HPDE6-E6E7 (cell line): ENCODE data around the gene C2CD5.
"Not testable (repeated sequence)": the region's sequence is repeated elsewhere in the genome, so short reads cannot be mapped to it uniquely, and the experiment has no call there.

Source experiments
- DNase-seq: peaks from one replicate; pipeline ENCODE4 v3.0.0; 2011; ENCODE audit warnings: missing footprints; ENCODE audit errors: extremely low spot score

C2CD5 gene

GRCh38 chr12:22536346-22536945, 7.9 kb downstream of the C2CD5 start:
- no peak for DNase-seq

- DNase-seq: no peak
Observed at GRCh38 chr12:22535478-22535877, 8.9 kb downstream of the C2CD5 start.

GRCh38 chr12:22535038-22535437, 9.3 kb downstream of the C2CD5 start:
- DNase-seq: no peak

- DNase-seq: no peak
Observed at GRCh38 chr12:22533155-22533554, 11.2 kb downstream of the C2CD5 start.

GRCh38 chr12:22532317-22532716, 12.0 kb downstream of the C2CD5 start:
- no peak for DNase-seq

GRCh38 chr12:22531205-22531604, 13.1 kb downstream of the C2CD5 start:
- DNase-seq: no peak

- DNase-seq: no peak
Observed at GRCh38 chr12:22529281-22530060, 14.9 kb downstream of the C2CD5 start.

DNA sequence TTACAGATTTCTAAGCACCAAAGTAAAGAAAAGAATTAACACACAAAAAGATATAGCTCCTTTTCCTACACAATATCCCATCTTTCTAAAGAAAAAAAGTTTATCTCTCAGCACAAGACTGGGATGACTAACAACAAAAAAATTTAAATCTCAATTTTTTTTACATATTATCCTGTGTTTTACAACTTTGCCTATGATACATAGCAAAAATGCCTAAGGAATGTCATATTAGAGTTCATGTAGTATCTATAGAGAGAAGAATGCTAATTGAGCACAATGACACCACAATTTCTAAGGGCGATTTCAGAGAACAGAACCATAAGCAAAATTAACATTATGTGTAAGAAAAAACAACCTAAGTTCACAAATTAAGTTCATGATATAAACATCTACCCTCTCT, 16.3 kb downstream of the C2CD5 start:
- no peak for DNase-seq

DNA sequence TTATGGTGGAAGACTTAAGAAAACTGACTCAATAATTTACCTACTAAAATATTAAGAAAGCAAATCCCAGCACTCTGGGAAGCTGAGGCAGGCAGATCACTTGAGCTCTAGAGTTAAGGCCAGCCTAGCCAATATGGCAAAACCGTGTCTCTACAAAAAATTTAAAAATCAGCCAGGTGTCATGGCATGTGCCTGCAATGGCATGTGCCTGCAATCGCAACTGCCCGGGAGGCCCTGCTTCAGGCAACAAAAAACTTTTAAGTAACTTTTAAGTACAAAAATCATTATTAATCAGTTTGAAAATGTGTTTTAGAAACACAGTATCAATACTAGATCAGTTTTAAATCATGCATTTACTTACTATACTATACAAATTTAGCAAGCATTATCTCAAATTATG, 17.5 kb downstream of the C2CD5 start:
- DNase-seq: no peak

- no peak for DNase-seq
Observed at GRCh38 chr12:22525426-22525825, 18.9 kb downstream of the C2CD5 start.

DNA sequence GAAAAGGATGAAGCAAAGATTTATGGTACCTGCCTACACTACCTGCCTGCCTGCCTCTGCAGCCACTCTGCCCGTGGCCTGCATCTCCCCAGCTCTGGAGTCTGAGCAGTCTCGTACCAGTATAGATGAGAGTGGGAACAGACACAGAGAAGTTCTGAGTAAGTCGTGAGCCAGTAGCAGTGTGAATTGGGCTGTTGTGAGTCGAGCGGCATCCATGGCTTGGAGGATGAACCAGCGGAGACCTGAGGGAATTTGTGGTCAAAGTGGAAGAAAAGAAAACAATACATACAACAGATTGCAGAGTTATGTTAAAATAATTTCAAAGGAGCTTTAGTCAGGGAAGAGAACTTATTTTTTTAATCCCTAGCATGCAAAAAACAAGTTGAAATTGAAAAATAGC, 25.3 kb downstream of the C2CD5 start:
- DNase-seq: no peak

- DNase-seq: peak; percentile 4
Observed at GRCh38 chr12:22518060-22518719, 26.2 kb downstream of the C2CD5 start.

- DNase-seq: no peak
Observed at GRCh38 chr12:22514875-22515274, 29.5 kb downstream of the C2CD5 start.

- DNase-seq: no peak
Observed at GRCh38 chr12:22505826-22506225, 38.5 kb downstream of the C2CD5 start.

DNA sequence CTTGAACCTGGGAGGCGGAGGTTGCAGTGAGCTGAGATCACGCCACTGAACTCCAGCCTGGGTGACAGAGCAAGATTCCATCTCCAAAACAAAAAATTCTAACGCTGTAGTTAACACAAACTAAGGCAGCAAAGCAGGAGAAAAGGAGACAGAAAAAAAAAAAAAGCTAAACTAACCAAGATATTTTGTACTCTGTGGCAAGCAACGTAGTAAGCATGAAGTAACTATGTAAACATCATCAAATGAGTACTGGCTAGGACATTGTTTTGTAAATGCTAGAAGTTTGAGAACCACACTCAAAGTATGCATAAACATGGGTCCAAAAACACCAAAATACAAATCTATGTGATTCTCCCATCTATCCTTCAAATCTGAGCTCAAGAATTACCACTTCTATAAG, 44.2 kb downstream of the C2CD5 start:
- no peak for DNase-seq

GRCh38 chr12:22499445-22499844, 44.9 kb downstream of the C2CD5 start:
- DNase-seq: no peak

DNA sequence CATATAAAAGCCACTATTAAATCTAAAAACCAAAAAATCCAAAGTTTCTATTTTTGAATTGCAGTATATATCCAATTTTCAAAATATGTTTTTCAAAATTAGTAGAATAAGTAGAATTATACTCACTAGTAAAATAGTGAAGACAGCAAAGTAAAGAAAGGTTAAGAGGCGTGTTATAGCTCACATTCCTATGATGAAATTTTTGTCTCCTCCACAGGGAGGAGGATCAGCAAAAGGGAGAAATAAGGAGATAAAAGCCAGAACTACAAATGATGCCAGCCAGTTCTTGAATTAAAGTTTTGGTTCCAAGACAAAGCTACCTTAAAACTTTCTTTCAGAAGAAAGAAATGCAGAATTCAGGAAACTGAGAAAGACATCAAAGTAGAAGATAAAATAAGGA, 50.0 kb downstream of the C2CD5 start:
- no peak for DNase-seq

GRCh38 chr12:22491034-22491433, 53.3 kb downstream of the C2CD5 start:
- no peak for DNase-seq

DNA sequence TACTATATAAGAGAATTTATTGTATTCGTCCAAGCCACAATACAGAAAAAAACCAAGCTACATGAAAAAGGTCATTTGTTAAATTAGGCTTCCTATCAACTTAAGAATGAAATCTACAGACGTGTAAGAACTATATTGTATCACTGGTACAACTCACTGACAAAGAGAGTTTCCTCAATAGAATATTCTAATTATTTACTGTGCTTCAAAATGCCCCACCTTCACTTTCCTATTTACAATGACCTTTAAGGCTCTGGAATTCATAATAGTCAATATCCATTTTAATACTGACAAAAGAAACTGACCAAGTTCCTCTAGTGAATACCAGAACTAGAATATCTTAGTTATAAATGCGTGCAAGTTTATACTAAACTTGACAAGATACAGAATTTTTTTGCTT, 55.9 kb downstream of the C2CD5 start:
- DNase-seq: no peak

DNA sequence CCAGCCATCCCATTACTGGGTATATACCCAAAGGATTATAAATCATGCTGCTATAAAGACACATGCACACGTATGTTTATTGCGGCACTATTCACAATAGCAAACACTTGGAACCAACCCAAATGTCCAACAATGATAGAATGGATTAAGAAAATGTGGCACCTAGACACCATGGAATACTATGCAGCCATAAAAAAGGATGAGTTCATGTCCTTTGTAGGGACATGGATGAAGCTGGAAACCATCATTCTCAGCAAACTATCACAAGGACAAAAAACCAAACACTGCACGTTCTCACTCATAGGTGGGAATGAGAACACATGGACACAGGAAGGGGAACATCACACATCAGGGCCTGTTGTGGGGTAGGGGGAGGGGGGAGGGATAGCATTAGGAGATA, 56.7 kb downstream of the C2CD5 start:
- DNase-seq: not testable (repeated sequence)

DNA sequence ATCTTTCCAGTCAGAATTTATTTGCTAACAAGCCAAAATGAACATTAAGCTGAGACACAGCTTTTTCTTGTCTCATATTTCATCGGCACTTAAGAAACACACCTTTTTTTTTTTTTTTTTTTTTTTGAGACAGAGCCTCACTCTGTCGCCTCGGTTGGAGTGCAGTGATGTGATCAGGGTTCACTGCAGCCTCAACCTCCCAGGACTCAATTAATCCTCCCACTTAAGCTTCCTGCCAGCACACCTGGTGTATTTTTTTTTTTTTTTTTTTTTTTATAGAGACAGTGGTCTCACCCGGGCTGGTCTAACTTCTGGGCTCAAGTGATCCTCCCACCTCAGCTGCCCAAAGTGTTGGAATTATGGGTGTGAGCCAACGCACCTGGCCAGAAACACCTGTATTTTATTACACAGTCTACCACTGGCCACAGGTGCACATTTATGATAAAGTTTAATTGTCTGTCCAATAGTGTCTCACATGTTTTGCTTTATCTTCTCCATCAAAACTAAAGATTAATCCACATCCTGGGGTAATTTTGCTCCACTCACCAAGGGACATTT, 62.7 kb downstream of the C2CD5 start:
- no peak for DNase-seq

- DNase-seq: not testable (repeated sequence)
Observed at GRCh38 chr12:22480814-22481213, 63.5 kb downstream of the C2CD5 start.

DNA sequence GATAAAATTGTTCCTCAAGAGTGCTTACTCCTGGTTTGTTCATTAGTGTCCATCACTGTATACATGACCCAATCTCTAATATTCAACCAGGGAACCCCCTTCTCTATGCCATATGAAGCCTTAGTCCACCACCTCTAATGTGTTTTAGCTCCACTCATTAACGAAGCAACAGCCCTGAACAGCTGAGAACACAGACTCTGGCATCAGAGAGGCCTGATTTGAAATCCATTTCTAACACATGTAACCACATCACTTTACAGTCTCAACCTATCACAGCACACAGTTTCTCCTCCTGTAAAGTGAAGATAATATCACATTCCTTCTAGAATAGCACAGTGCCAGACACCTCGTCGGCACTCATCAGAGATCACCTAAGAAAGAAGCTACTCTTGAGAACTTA, 64.3 kb downstream of the C2CD5 start:
- DNase-seq: no peak
